ENCODE measurements around the gene NFASC. TPM values are rescaled to one million over a fixed set of nuclear protein-coding genes. Genes with fewer than 3 reads are reported as not detected.

The NFASC gene
- total RNA-seq, 1 experiment from 2014 or later = 23.6 TPM

DNA sequence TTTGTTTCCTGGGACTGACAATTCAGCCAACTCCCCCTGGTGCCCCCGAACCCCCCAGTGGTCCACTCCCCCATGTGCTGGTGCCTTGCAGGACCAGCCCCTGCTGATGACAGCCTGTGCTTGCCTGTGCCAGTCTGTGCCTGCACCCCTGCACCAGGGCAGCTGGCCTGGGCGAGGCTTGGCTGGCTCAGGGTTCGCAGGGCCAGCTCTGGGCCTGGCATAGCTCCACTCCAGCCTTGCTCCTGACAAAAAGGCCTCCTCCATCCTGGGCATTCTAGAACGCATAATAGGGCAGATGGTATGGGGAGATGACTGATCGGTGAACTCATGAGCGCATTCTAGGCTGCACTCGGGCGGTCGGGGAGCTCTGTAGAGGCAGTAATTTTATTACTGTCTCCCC, 177.7 kb downstream of the NFASC start:
- DNase-seq = no peak
- Histone ChIP-seq H3K36me3 (replicated peaks; ENCODE audit: control insufficient read depth, insufficient read depth, low read length) (no peaks in the 10 kb centered on the region), H3K4me3 (ENCODE audit: insufficient read depth, low read depth, low read length) (no peak overlapping the region), H3K27me3 (ENCODE audit: control insufficient read depth, insufficient read depth, low read length) (peaks cover 9% of the 10 kb centered on the region)

DNA sequence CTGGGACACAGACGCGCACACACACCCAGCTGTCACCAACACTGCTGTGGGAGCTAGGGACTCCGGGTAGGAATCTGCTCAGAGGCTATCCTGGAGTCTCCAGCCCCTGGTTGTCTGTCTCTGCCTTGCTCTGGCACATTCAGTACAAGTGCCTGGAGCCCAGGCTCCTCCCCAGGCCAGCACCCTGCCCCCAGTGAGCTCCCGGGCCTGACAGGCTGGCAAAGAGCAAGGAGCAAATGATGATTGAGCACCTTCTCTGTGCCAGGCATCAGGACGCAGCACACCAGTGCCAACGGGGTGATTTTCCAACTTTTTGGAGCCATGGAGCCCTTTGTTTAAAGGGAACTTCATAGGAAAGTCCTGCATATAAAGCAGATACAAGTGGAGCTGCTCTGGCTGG, 178.8 kb downstream of the NFASC start:
- no peak for DNase-seq
- no peaks in the 10 kb centered on the region for H3K36me3 ChIP-seq (replicated peaks; ENCODE audit: control insufficient read depth, insufficient read depth, low read length)
- peaks cover 3% of the 10 kb centered on the region for H3K27me3 ChIP-seq (ENCODE audit: control insufficient read depth, insufficient read depth, low read length)

DNA sequence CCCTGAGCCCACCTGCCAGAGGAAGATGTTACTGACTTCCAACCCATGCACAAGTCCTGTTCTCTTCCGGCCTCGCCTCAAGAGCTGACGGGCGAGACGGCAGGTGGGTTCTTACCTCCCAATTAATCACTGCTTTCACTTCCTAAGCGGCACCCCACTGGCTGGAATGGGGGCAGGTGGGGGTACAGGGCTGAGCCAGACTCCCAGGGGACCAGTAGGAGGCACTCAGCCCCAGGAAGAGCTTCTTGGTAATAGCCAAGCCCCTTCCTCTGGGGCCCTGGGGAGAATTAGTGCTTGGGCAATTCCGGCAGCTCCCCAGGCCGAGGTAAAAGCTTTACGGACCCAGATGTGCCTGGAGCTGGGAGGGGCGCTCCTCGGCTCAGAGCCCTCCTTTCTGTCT, 182.0 kb downstream of the NFASC start:
- no peak for DNase-seq
- no peaks in the 10 kb centered on the region for H3K27me3 ChIP-seq (ENCODE audit: control insufficient read depth, insufficient read depth, low read length)
- H3K4me3 ChIP-seq (ENCODE audit: insufficient read depth, low read depth, low read length) = no peak overlapping the region
- no peaks in the 10 kb centered on the region for H3K36me3 ChIP-seq (replicated peaks; ENCODE audit: control insufficient read depth, insufficient read depth, low read length)

More for the DNA sequence above, 178.8 kb downstream of the NFASC start:
- no peak overlapping the region for H3K4me3 ChIP-seq (ENCODE audit: insufficient read depth, low read depth, low read length)

DNA sequence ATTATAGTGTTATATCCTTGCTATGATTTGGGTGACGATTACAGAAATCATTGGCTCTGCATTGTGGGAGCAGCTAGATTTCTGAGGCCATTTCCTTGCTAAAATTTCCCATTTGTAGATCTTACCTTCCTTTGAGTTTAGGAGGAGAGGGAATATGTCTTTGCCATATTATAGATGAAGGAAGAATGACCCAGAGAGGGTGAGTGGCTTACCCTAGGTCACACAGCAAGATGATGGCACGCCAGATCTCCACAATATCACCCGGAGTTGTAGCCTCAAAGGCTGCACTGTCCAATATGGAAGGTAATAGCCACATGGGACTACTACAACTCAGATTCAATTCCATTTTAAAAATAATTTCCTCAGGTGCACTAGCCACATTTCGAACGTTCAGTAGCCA, 182.6 kb downstream of the NFASC start:
- Histone ChIP-seq H3K27me3 (ENCODE audit: control insufficient read depth, insufficient read depth, low read length) (no peaks in the 10 kb centered on the region), H3K36me3 (replicated peaks; ENCODE audit: control insufficient read depth, insufficient read depth, low read length) (no peaks in the 10 kb centered on the region), H3K4me3 (ENCODE audit: insufficient read depth, low read depth, low read length) (no peak overlapping the region)
- DNase-seq = no peak

DNA sequence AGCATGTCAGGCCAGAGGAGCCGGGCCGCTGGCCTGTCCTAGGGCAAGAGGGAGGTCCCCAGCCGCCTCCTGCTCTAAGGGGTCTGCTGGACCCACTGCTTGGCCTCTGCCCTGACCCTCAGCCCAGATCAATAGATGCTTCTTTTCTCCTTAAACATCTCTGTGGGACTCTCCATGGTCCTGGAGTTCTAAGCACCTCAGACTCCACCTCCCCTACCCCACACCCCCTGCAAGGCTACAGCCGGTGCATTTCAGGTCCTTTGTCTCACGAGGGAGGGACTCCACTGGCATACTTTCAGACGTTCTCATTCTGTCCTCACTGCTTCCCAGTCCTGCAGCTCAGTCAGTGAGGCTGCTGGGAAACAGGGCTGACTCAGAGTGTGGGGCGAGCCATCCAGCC, 183.4 kb downstream of the NFASC start:
- Histone ChIP-seq H3K36me3 (replicated peaks; ENCODE audit: control insufficient read depth, insufficient read depth, low read length) (no peaks in the 10 kb centered on the region), H3K4me3 (ENCODE audit: insufficient read depth, low read depth, low read length) (no peak overlapping the region), H3K27me3 (ENCODE audit: control insufficient read depth, insufficient read depth, low read length) (no peaks in the 10 kb centered on the region)
- peak; percentile 82 for DNase-seq

DNA sequence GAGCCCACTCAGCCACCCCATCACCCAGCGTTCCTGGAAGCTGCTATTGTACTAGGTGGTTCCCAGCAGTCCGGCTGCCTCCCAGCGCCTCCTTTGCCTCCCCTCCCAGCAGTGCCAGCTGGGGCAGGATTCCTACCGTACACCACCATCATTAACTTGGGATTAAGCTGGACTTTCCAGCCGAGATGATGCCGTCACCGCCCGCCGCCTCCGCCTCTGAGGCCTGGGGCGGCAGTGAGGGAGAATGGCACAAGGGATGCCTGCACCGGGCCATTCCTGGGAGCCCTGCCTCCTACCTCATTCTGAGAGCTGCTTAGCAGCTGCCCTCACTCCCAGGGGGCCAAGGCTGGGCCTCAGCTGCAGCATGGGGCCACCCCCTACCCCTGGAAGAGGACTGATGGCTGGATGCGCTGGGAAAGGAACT, 185.5 kb downstream of the NFASC start:
- no peaks in the 10 kb centered on the region for H3K27me3 ChIP-seq (ENCODE audit: control insufficient read depth, insufficient read depth, low read length)
- no peak overlapping the region for H3K4me3 ChIP-seq (ENCODE audit: insufficient read depth, low read depth, low read length)
- peak; percentile 55 for DNase-seq
- no peaks in the 10 kb centered on the region for H3K36me3 ChIP-seq (replicated peaks; ENCODE audit: control insufficient read depth, insufficient read depth, low read length)

DNA sequence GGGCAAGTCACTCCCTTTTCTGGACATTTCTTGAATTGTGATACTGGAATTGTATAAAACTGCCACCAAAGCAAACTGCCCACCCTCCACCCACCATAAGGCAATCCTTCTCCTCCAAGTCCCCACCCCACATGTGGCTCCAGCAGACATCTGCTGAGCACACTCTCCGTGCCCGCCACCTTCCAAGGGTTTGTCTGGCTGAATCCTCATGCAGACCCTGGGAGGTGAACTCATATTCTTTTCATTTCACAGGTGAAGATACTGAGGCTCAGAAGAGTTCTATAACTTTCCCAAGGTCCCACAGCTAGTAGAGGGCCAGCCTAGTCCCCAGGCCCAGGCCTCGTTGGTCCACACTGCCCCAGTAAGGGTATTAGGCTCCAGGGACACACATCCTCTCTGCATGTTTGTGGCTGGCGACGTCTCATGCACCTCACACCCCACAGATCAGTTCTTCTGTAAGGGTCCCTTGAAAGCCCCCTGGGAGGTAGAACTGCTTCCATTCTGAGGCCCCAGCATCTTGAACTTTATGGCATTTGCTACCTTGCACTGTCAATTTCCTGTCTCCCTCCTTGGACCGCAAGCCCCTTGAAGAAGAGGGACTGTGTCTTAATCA, 186.4 kb downstream of the NFASC start:
- no peak overlapping the region for H3K4me3 ChIP-seq (ENCODE audit: insufficient read depth, low read depth, low read length)
- no peaks in the 10 kb centered on the region for H3K36me3 ChIP-seq (replicated peaks; ENCODE audit: control insufficient read depth, insufficient read depth, low read length)
- no peak for DNase-seq
- no peaks in the 10 kb centered on the region for H3K27me3 ChIP-seq (ENCODE audit: control insufficient read depth, insufficient read depth, low read length)

DNA sequence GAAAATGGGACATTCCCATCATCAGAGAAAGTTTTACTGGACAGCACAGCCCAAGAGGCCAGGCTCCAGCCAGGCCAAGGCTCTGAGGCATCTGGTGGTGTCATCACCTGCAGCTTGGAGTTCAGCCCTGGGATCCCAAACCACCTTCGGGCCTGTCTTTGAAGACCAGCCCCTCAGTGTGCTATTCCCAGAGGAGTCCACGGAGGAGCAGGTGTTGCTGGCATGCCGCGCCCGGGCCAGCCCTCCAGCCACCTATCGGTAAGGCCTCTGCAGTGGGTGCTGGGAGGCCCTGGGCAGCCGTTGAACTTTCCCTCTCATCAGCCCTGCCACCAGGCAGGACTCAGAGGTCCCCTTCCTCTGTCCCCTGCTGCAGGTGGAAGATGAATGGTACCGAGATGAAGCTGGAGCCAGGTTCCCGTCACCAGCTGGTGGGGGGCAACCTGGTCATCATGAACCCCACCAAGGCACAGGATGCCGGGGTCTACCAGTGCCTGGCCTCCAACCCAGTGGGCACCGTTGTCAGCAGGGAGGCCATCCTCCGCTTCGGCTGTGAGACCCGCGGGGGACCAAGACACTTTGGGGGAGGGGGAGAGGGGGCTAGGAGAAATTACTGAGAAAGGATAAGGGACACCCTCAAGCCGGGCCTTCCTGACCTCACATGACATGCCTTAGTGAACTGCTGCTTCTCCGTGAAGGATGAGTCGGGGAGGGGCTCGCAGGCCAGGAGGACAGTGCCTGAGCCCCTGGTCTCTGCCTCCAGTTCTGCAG, 187.3 kb downstream of the NFASC start:
- Histone ChIP-seq H3K36me3 (replicated peaks; ENCODE audit: control insufficient read depth, insufficient read depth, low read length) (no peaks in the 10 kb centered on the region), H3K27me3 (ENCODE audit: control insufficient read depth, insufficient read depth, low read length) (no peaks in the 10 kb centered on the region), H3K4me3 (ENCODE audit: insufficient read depth, low read depth, low read length) (no peak overlapping the region)
- DNase-seq = peak; percentile 37

DNA sequence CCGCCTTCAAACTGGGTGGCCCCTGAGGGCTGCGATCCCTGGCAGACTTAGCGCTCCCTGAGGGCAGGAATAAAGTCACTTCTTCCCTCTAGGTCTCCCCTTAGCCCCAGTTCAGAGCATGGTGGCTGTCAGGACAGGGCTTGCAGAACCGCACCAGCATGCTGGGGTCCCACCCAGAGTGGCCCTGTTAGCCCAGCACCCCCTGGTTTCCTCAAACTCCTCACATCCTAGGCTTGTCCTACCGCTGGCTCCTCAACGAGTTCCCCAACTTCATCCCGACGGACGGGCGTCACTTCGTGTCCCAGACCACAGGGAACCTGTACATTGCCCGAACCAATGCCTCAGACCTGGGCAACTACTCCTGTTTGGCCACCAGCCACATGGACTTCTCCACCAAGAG, 188.2 kb downstream of the NFASC start:
- Histone ChIP-seq H3K4me3 (ENCODE audit: insufficient read depth, low read depth, low read length) (no peak overlapping the region), H3K27me3 (ENCODE audit: control insufficient read depth, insufficient read depth, low read length) (no peaks in the 10 kb centered on the region), H3K36me3 (replicated peaks; ENCODE audit: control insufficient read depth, insufficient read depth, low read length) (no peaks in the 10 kb centered on the region)
- no peak for DNase-seq

DNA sequence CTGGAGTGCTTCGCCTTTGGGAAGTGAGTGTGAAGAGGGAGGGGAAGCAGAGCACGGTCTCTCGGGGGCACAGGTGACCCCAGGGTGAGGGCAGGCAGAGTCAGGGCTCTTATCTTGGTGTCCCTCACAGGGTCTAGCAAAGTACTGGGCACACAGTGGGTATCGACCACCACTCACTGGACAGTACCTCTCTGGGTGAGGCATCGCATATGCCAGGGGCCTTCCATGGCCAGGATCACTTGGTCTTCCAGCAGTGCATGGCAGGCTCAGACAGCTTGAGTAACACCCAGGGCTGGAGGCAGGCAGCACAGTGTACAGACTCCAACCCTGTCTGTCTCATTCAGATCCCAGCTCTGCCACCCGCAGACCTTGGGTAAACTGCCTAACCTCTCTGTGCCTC, 189.0 kb downstream of the NFASC start:
- no peaks in the 10 kb centered on the region for H3K27me3 ChIP-seq (ENCODE audit: control insufficient read depth, insufficient read depth, low read length)
- no peak overlapping the region for H3K4me3 ChIP-seq (ENCODE audit: insufficient read depth, low read depth, low read length)
- H3K36me3 ChIP-seq (replicated peaks; ENCODE audit: control insufficient read depth, insufficient read depth, low read length) = no peaks in the 10 kb centered on the region
- no peak for DNase-seq

DNA sequence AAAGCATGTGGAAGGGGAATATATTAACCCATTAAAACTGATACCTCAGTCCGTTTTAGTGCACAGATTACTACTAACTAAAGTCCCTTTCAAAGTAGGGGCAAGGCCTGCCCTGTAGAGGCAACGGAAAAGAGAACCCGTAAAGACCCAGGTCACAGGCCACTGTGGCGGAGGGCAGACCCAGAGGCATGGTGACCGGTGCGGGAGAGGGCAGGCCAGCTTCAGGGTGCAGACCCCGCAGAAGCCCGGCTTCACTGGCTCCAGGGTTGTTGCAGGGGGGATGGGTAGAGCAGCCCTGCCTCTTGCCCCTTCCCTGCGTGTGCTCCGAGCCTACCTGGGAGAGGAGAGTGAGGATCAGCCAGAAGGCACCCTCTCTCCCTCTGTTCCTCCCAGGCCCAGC, 190.1 kb downstream of the NFASC start:
- Histone ChIP-seq H3K27me3 (ENCODE audit: control insufficient read depth, insufficient read depth, low read length) (no peaks in the 10 kb centered on the region), H3K4me3 (ENCODE audit: insufficient read depth, low read depth, low read length) (no peak overlapping the region), H3K36me3 (replicated peaks; ENCODE audit: control insufficient read depth, insufficient read depth, low read length) (no peaks in the 10 kb centered on the region)
- DNase-seq = no peak

DNA sequence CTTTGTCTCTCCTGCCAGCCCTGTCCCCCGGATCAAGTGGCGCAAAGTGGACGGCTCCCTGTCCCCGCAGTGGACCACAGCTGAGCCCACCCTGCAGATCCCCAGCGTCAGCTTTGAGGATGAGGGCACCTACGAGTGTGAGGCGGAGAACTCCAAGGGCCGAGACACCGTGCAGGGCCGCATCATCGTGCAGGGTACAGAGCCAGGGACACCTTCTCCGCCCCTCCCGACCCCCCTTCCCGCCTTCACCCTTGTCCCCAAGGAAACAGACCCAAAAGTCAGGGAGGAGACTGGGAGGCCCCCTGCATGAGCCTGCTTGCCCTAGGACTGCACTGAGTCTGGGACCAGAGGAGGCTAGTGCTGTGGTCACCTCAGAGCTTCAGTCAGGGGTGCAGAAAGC, 190.6 kb downstream of the NFASC start:
- DNase-seq = peak; percentile 76
- no peaks in the 10 kb centered on the region for H3K36me3 ChIP-seq (replicated peaks; ENCODE audit: control insufficient read depth, insufficient read depth, low read length)
- no peaks in the 10 kb centered on the region for H3K27me3 ChIP-seq (ENCODE audit: control insufficient read depth, insufficient read depth, low read length)
- no peak overlapping the region for H3K4me3 ChIP-seq (ENCODE audit: insufficient read depth, low read depth, low read length)

DNA sequence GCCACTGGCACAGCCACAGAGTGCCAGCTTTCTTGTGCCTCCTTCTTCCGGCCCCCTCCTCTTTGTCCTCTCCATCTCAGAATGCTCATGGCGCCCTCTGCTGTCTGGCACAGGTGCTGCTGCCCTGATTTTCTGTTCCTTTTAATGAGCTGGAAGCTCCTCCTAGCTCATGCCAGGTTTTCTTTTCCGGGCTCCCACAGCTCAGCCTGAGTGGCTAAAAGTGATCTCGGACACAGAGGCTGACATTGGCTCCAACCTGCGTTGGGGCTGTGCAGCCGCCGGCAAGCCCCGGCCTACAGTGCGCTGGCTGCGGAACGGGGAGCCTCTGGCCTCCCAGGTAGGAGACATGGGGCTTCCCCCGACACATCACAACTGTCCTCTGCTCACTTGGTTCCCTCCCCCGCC, 191.0 kb downstream of the NFASC start:
- H3K36me3 ChIP-seq (replicated peaks; ENCODE audit: control insufficient read depth, insufficient read depth, low read length) = no peaks in the 10 kb centered on the region
- H3K27me3 ChIP-seq (ENCODE audit: control insufficient read depth, insufficient read depth, low read length) = no peaks in the 10 kb centered on the region
- no peak overlapping the region for H3K4me3 ChIP-seq (ENCODE audit: insufficient read depth, low read depth, low read length)
- DNase-seq = peak; percentile 96

DNA sequence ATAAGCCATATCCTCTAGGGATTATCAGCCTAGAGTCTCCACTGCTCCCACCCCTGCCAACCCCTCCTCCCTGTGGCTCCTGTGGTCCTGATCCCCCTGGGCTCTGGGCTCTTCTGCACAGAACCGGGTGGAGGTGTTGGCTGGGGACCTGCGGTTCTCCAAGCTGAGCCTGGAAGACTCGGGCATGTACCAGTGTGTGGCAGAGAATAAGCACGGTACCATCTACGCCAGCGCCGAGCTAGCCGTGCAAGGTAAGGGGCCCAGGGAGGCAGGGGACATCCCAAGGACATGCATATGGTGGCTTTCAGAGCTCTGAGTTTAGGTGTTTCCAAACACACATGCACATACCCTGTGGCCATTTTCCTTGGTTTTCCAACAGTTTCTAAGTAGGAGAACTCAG, 191.7 kb downstream of the NFASC start:
- Histone ChIP-seq H3K36me3 (replicated peaks; ENCODE audit: control insufficient read depth, insufficient read depth, low read length) (no peaks in the 10 kb centered on the region), H3K27me3 (ENCODE audit: control insufficient read depth, insufficient read depth, low read length) (no peaks in the 10 kb centered on the region), H3K4me3 (ENCODE audit: insufficient read depth, low read depth, low read length) (no peak overlapping the region)
- DNase-seq = no peak

DNA sequence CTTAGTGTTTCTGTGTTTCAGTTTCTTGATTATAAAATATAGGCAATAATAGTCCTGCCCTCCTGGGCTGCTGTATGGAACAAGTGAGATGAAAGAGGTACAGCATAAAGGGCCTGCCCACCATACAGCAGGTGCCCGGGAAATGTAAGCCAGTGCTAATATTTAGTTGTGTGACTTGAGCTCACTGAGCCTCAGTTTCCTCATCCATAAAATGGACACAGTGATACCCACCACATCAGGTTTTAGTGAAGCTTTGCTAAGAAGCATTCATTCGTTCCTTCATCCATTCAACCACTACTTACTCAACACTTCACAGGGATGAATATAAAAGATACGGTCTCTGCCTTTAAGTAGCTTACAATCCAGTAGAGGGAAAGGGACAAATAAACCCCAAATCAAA, 192.2 kb downstream of the NFASC start:
- no peak for DNase-seq
- Histone ChIP-seq H3K27me3 (ENCODE audit: control insufficient read depth, insufficient read depth, low read length) (no peaks in the 10 kb centered on the region), H3K4me3 (ENCODE audit: insufficient read depth, low read depth, low read length) (no peak overlapping the region), H3K36me3 (replicated peaks; ENCODE audit: control insufficient read depth, insufficient read depth, low read length) (no peaks in the 10 kb centered on the region)
